ENCODE data around the gene TLCD3A.

DNA sequence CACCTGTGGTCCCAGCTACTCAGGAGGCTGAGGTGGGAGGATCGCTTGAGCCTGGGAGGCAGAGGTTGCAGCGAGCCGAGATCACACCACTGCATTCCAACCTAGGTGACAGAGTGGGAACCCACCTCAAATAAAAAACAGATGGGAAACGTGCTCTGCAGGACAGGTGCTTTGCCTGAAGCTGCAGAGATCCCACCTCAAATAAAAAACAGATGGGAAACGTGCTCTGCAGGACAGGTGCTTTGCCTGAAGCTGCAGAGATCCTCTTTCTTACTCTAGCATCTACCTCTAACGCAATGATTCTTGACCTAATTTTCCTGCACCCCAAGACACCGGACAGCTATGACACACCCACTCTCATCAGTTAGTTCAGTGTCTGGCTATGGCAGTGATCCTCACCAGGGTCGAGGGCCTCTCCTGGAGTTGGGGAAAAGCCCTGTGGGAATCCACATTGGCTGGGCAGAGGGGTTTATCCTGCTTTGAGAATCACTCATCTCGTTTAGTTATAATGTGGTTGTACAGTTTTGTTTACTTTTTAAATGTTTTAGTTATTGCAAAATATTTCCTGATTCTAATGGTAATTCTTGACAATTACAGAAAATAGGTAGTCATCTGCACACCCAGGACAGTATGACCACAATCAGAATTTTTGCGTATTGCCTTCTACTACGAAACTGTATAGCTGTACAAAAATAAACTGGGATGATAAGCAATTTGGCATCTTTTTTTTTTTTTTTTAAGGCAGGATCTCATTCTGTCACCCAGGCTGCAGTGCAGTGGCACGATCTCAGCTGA is 29.1 kb upstream of the TLCD3A start:
- TF ChIP-seq CTCF (IDR thresholded peaks at IDR 0.05; ENCODE audit: insufficient read depth, low read depth, low read length) (no peak), EZH2 (IDR thresholded peaks at IDR 0.05; ENCODE audit: insufficient read depth, low read length) (no peak)
